GM08714 (cell line): ENCODE measurements around the gene ZNF585A.
A peak's percentile ranks its signal among the peaks of the same experiment; 100 is the strongest.
"Not testable (repeated sequence)": the region's sequence is repeated elsewhere in the genome, so short reads cannot be mapped to it uniquely, and the experiment has no call there.

Experiments
- H3K4me3 ChIP-seq: fragments of 200-500 bp; sonication (Bioruptor generic); 2 replicates; pipeline ENCODE4 v1.5.1; 2014; ENCODE audit warnings: mild to moderate bottlenecking, low read length, inconsistent platforms
- ZNF274 ChIP-seq: IDR thresholded peaks from 2 replicates; pipeline ENCODE4 v1.6.1; 2012; ENCODE audit warnings: mild to moderate bottlenecking, low read depth, low read length

Gene ZNF585A

GRCh38 chr19:37127999-37128820 is 44.3 kb downstream of the ZNF585A start:
- no peak overlapping the region for H3K4me3 ChIP-seq
- TF ChIP-seq ZNF274: peak; percentile 98

- not testable (repeated sequence) for H3K4me3 ChIP-seq
These were observed 50.4 kb downstream of the ZNF585A start for GRCh38 chr19:37122093-37122492.

GRCh38 chr19:37114001-37114400 is 58.5 kb downstream of the ZNF585A start:
- no peak for TF ChIP-seq ZNF274
- no peak overlapping the region for H3K4me3 ChIP-seq

- H3K4me3 ChIP-seq: not testable (repeated sequence)
These were observed 60.7 kb downstream of the ZNF585A start for GRCh38 chr19:37111753-37112152.

- H3K4me3 ChIP-seq: not testable (repeated sequence)
These were observed 68.4 kb downstream of the ZNF585A start for GRCh38 chr19:37104135-37104534.

- no peak for TF ChIP-seq ZNF274
- no peak overlapping the region for H3K4me3 ChIP-seq
These were observed 73.9 kb downstream of the ZNF585A start for GRCh38 chr19:37098570-37098969.

GRCh38 chr19:37095859-37096258 is 76.6 kb downstream of the ZNF585A start:
- H3K4me3 ChIP-seq: no peak overlapping the region

More at GRCh38 chr19:37095859-37096258, 76.6 kb downstream of the ZNF585A start:
- TF ChIP-seq ZNF274: no peak
